B cell (primary cell): ENCODE results near the gene SEC62. TPM values are rescaled to one million over a fixed set of nuclear protein-coding genes. Genes with fewer than 3 reads are reported as not detected.

Experiments
- ATAC-seq: fragments of 200-7000 bp; cut with Tn5 transposase; one replicate; pipeline ENCODE4 v1.10.0; 2021; ENCODE audit warnings: low read depth, mild to moderate bottlenecking, moderate number of reproducible peaks, moderate library complexity
- CTCF ChIA-PET: fragments of 350-600 bp; sonication (Branson Sonifier 250); formaldehyde crosslinking; loops from one replicate; lab custom pipeline; 2021; ENCODE audit warnings: antibody characterized with exemption, inconsistent platforms; lab: Charles Lee
- POLR2A ChIA-PET: fragments of 350-600 bp; sonication (Branson Sonifier 250); formaldehyde crosslinking; loops from one replicate; lab custom pipeline; 2021; ENCODE audit warnings: antibody characterized with exemption; lab: Charles Lee
- DNase-seq: peaks from one replicate; pipeline ENCODE4 v3.0.0; 2013
- H2AFZ ChIP-seq: 2 replicates; pipeline ENCODE4 v1.6.1; 2012; ENCODE audit warnings: mild to moderate bottlenecking, low read depth, low read length; ENCODE audit not compliant: insufficient read depth, poor library complexity, severe bottlenecking
- H3K27ac ChIP-seq, 2 donors: 1 replicate in 1 of 2; 2 replicates in 1 of 2; pipeline ENCODE4 v1.5.1; 2012 to 2013; ENCODE audit warnings: low read length in 2 of 2, mild to moderate bottlenecking in 2 of 2, moderate library complexity in 1 of 2
- H3K27me3 ChIP-seq, 4 experiments: fragments of 200-600 bp in 1 of 4; sonication (generic) in 1 of 4; replicated peaks in 1 of 4; 1 replicate in 2 of 4; 2 replicates in 2 of 4; pipeline versions ENCODE4 v1.6.1 to v1.7.0; 2013 to 2016; ENCODE audit warnings: low read length in 3 of 4, mild to moderate bottlenecking in 2 of 4, mixed read lengths in 1 of 4, moderate library complexity in 1 of 4; ENCODE audit not compliant: insufficient read depth in 4 of 4, control insufficient read depth in 3 of 4; ENCODE audit errors: control extremely low read depth in 1 of 4
- H3K36me3 ChIP-seq, 2 experiments: replicated peaks in 1 of 2; 1 replicate in 1 of 2; 2 replicates in 1 of 2; pipeline versions ENCODE4 v1.6.1 to v1.7.1; 2013; ENCODE audit warnings: low read length in 1 of 2; ENCODE audit not compliant: insufficient read depth in 2 of 2, control insufficient read depth in 1 of 2; ENCODE audit errors: control extremely low read depth in 1 of 2, extremely low read depth in 1 of 2
- H3K4me1 ChIP-seq, 2 donors: fragments of 200-600 bp in 1 of 2; sonication (generic) in 1 of 2; 1 replicate in 1 of 2; 2 replicates in 1 of 2; pipeline versions ENCODE4 v1.5.1 to v1.6.1; 2013 to 2017; ENCODE audit warnings: low read length in 2 of 2; ENCODE audit not compliant: control insufficient read depth in 2 of 2, insufficient read depth in 2 of 2
- H3K4me2 ChIP-seq: replicated peaks from 2 replicates; pipeline ENCODE3; 2012; ENCODE audit warnings: mild to moderate bottlenecking, low read depth, low read length; ENCODE audit not compliant: poor library complexity, severe bottlenecking
- H3K4me3 ChIP-seq, 5 experiments: fragments of 200-600 bp in 1 of 5; sonication (generic) in 1 of 5; 1 replicate in 3 of 5; 2 replicates in 2 of 5; pipeline versions ENCODE4 v1.5.1 to v1.7.0; 2011 to 2016; ENCODE audit warnings: low read length in 4 of 5, mild to moderate bottlenecking in 4 of 5, low read depth in 2 of 5, control low read depth in 1 of 5, moderate library complexity in 1 of 5; ENCODE audit not compliant: insufficient read depth in 1 of 5; ENCODE audit errors: control extremely low read depth in 1 of 5, extremely low read depth in 1 of 5
- H3K79me2 ChIP-seq: fragments of 200-600 bp; sonication (generic); one replicate; pipeline ENCODE4 v1.6.0; 2016; ENCODE audit warnings: low read length; ENCODE audit not compliant: control insufficient read depth, insufficient read depth
- H3K9ac ChIP-seq: fragments of 200-600 bp; sonication (generic); 2 replicates; pipeline ENCODE4 v1.6.1; 2017; ENCODE audit warnings: mild to moderate bottlenecking, low read length, moderate library complexity
- H3K9me3 ChIP-seq, 3 donors: one replicate each; pipeline versions ENCODE4 v1.6.1 to v1.7.1; 2013; ENCODE audit warnings: low read length in 2 of 3; ENCODE audit not compliant: control insufficient read depth in 2 of 3, insufficient read depth in 1 of 3; ENCODE audit errors: control extremely low read depth in 1 of 3
- H4K20me1 ChIP-seq: 2 replicates; pipeline ENCODE4 v1.6.0; 2012; ENCODE audit warnings: mild to moderate bottlenecking, low read length; ENCODE audit not compliant: insufficient read depth, control insufficient read depth, poor library complexity, severe bottlenecking
- H3K27ac Mint-ChIP-seq: one replicate; pipeline ENCODE4 v1.8.0; 2021; ENCODE audit warnings: mixed read lengths
- H3K27me3 Mint-ChIP-seq: one replicate; pipeline ENCODE4 v1.8.0; 2021; ENCODE audit warnings: mixed read lengths
- H3K4me1 Mint-ChIP-seq: one replicate; pipeline ENCODE4 v1.8.0; 2021; ENCODE audit warnings: mixed read lengths
- H3K4me3 Mint-ChIP-seq: one replicate; pipeline ENCODE4 v1.8.0; 2021; ENCODE audit warnings: mixed read lengths
- H3K9me3 Mint-ChIP-seq: one replicate; pipeline ENCODE4 v1.8.0; 2022; ENCODE audit warnings: mixed read lengths; ENCODE audit not compliant: insufficient read depth
- EZH2 ChIP-seq: IDR thresholded peaks from 2 replicates; pipeline ENCODE4 v1.6.1; 2012; ENCODE audit warnings: borderline replicate concordance, low read depth, mild to moderate bottlenecking, moderate library complexity, low read length; ENCODE audit not compliant: insufficient read depth, poor library complexity, severe bottlenecking
- WGBS: methylation state at CpG from one replicate; pipeline ENCODE4 v1.1.5; 2013; ENCODE audit warnings: missing lambda C conversion rate; ENCODE audit not compliant: insufficient coverage; 5-methylcytosine and 5-hydroxymethylcytosine counted together
- intact Hi-C: fragments of 100-400 bp; cut with micrococcal nuclease; formaldehyde crosslinking; loops from one replicate; pipeline ENCODE4 v1.10.0; 2022
- polyA plus RNA-seq: library from polyadenylated mRNA; depleted of rRNA; stranded (reverse); fragments of >200 nt; gene quantifications from 2 replicates; pipeline ENCODE4 v1.2.3, GENCODE V29; 2012
- total RNA-seq, 2 donors: library from RNA; stranded (reverse); fragments of 120-200 nt in 1 of 2; gene quantifications; 1 replicate in 1 of 2; 2 replicates in 1 of 2; pipeline versions ENCODE4 v1.2.3 to v1.2.4, GENCODE V29; 2013 to 2022
- TF ChIP-seq, protein P1 (sequence below): fragments of 200-600 bp; IDR thresholded peaks from one replicate; pipeline ENCODE4 v1.8.0; 2022; ENCODE audit warnings: antibody characterized with exemption, mild to moderate bottlenecking

SEC62 gene
- total and polyA plus RNA-seq, 2 donors (not counting 1 experiment from before 2014, with no cell fraction given), result 40.3 to 166 TPM

DNA sequence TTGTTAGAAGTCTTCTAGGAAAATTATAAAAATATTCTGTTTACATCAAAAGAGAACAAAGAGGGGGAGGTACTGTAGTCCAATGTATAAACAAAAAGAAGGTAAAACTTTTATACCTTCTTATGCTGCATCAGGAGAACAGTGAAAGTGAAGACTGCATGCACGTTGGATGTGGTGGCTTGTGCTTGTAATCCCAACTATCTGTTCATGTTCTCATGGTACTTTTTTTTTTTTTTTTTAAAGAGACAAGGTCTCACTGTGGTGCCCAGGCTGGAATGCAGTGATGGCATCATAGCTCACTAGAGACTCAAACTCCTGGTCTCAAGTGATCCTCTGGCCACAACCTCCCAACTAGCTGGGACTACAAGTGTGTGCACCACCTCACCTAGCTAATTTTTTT, 4.2 kb downstream of the SEC62 start:
- Mint-ChIP-seq H3K4me1 (peaks cover 69% of the 10 kb centered on the region), H3K4me3 (no peak overlapping the region), H3K27me3 (no peaks in the 10 kb centered on the region), H3K27ac (no peak overlapping the region), H3K9me3 (no peaks in the 10 kb centered on the region)
- H4K20me1 ChIP-seq, result peaks cover 8% of the 10 kb centered on the region
- TF ChIP-seq, protein P1, sequence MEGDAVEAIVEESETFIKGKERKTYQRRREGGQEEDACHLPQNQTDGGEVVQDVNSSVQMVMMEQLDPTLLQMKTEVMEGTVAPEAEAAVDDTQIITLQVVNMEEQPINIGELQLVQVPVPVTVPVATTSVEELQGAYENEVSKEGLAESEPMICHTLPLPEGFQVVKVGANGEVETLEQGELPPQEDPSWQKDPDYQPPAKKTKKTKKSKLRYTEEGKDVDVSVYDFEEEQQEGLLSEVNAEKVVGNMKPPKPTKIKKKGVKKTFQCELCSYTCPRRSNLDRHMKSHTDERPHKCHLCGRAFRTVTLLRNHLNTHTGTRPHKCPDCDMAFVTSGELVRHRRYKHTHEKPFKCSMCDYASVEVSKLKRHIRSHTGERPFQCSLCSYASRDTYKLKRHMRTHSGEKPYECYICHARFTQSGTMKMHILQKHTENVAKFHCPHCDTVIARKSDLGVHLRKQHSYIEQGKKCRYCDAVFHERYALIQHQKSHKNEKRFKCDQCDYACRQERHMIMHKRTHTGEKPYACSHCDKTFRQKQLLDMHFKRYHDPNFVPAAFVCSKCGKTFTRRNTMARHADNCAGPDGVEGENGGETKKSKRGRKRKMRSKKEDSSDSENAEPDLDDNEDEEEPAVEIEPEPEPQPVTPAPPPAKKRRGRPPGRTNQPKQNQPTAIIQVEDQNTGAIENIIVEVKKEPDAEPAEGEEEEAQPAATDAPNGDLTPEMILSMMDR, result no peak
- TF ChIP-seq EZH2, result no peak
- CTCF ChIA-PET, result interaction anchor here (1.1 to 8.4 kb wide), 2 partner anchors 39 to 108 kb away, joined by 5 to 181 read pairs; no protein-coding TSS in a partner anchor
- H3K9me3 ChIP-seq, result no peaks in the 10 kb centered on the region
- peaks cover 2 to 33% of the 10 kb centered on the region in 2 experiments for H3K36me3 ChIP-seq
- no CpG with 5 or more reads among the region's 1 CpG for WGBS
- peak overlapping the region in 1 of 2 donors; percentile 98 for H3K27ac ChIP-seq
- no peaks in the 10 kb centered on the region for H3K27me3 ChIP-seq
- POLR2A ChIA-PET, result interaction anchor here (1.0 kb wide), 1 partner anchor 39 kb away, joined by 8 read pairs; no protein-coding TSS in a partner anchor
- no peak overlapping the region for H3K9ac ChIP-seq
- ATAC-seq, result no peak
- H2AFZ ChIP-seq, result no peak overlapping the region
- peaks cover 23 to 55% of the 10 kb centered on the region in 2 donors for H3K4me1 ChIP-seq
- peak overlapping the region; percentile 21 for H3K4me2 ChIP-seq
- peaks cover 100% of the 10 kb centered on the region for H3K79me2 ChIP-seq
- no peak overlapping the region for H3K4me3 ChIP-seq
- intact Hi-C loops, result no loop called here
- DNase-seq, result no peak

DNA sequence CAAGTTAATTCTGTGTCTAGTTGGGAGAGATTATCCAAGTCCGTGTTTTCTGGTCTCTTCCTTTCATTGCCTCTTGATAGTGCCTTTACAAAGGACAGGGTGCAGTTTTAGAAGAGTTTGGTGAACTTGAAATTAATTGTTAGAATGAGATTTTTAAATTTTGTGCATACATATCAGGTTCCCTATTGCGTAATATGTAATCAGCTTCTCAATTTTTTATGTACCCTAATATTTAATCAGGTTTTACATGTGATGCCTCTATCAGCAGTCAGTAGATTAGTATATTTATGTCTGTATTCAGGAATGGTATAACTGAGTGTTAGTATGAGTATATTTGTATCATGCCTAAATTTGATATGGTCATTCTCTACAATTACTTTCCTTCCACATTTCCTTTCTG, 4.9 kb downstream of the SEC62 start:
- Histone ChIP-seq H3K4me1 (peaks cover 19 to 56% of the 10 kb centered on the region in 2 donors), H3K9ac (peak overlapping the region; percentile 4), H4K20me1 (peaks cover 8% of the 10 kb centered on the region), H3K4me2 (peak overlapping the region; percentile 28), H3K36me3 (peaks cover 2 to 40% of the 10 kb centered on the region in 2 experiments), H3K27me3 (no peaks in the 10 kb centered on the region), H3K4me3 (no peak overlapping the region), H3K79me2 (peaks cover 100% of the 10 kb centered on the region), H3K27ac (peak overlapping the region in 1 of 2 donors; percentile 98), H3K9me3 (no peaks in the 10 kb centered on the region), H2AFZ (no peak overlapping the region)
- Mint-ChIP-seq H3K27me3 (no peaks in the 10 kb centered on the region), H3K4me3 (peak overlapping the region; percentile 23), H3K27ac (peak overlapping the region; percentile 15), H3K4me1 (peaks cover 67% of the 10 kb centered on the region), H3K9me3 (no peaks in the 10 kb centered on the region)
- TF ChIP-seq, protein P1, result no peak
- TF ChIP-seq EZH2, result no peak
- WGBS, result no CpG with 5 or more reads among the region's 2 CpGs
- ATAC-seq (no peak), DNase-seq (no peak)
- POLR2A ChIA-PET, result interaction anchor here (1.0 kb wide), 1 partner anchor 39 kb away, joined by 8 read pairs; no protein-coding TSS in a partner anchor
- intact Hi-C loops, result no loop called here
- CTCF ChIA-PET, result no interaction called here
